BE2C (cell line): ENCODE measurements around the gene HELZ.
"Not testable (repeated sequence)": the region's sequence is repeated elsewhere in the genome, so short reads cannot be mapped to it uniquely, and the experiment has no call there.

Experiments
- DNase-seq: peaks from one replicate; pipeline ENCODE4 v3.0.0-alpha.2; 2020
- H3K27me3 ChIP-seq: fragments of 250-450 bp; sonication (Bioruptor Pico); 2 replicates; pipeline ENCODE4 v1.5.1; 2020; ENCODE audit warnings: mild to moderate bottlenecking
- H3K36me3 ChIP-seq: fragments of 250-450 bp; sonication (Bioruptor Pico); 2 replicates; pipeline ENCODE4 v1.5.1; 2020; ENCODE audit warnings: mild to moderate bottlenecking
- H3K4me1 ChIP-seq: fragments of 250-450 bp; sonication (Bioruptor Pico); 2 replicates; pipeline ENCODE4 v1.5.1; 2020
- H3K4me3 ChIP-seq: 2 replicates; pipeline ENCODE4 v1.5.1; 2011; ENCODE audit warnings: low read depth, low read length
- H3K9me3 ChIP-seq: fragments of 250-450 bp; sonication (Bioruptor Pico); 2 replicates; pipeline ENCODE4 v1.5.1; 2020
- CTCF ChIP-seq: IDR thresholded peaks from 2 replicates; pipeline ENCODE4 v1.5.1; 2012; ENCODE audit warnings: mild to moderate bottlenecking, low read depth, low read length

The HELZ gene

GRCh38 chr17:67128700-67129099 lies 116.3 kb downstream of the HELZ start:
- Histone ChIP-seq H3K4me3 (no peak overlapping the region), H3K4me1 (peaks cover 43% of the 10 kb centered on the region), H3K27me3 (no peaks in the 10 kb centered on the region), H3K9me3 (no peaks in the 10 kb centered on the region), H3K36me3 (peaks cover 15% of the 10 kb centered on the region)
- no peak for TF ChIP-seq CTCF
- DNase-seq, result no peak

DNA sequence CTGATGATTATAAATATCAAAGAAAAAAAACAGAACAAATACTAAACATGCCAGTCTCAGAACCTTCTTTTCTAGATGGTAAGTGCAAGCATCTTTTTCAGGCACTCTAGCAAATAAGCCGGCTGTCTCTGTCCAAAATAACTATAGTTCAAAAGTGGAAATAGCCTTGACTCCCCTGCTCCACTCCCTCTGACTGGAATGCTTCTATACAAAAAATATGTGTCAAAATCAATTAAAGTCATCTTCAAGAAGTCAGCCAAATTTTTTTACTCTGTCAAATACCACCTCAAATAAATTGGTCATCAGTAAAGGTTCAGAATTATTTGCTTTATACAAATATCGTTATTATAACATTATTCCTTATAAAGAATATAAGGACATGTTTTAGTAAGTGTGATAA lies 117.1 kb downstream of the HELZ start:
- H3K36me3 ChIP-seq, result peaks cover 12% of the 10 kb centered on the region
- H3K9me3 ChIP-seq, result no peaks in the 10 kb centered on the region
- no peak for DNase-seq
- TF ChIP-seq CTCF, result no peak
- no peaks in the 10 kb centered on the region for H3K27me3 ChIP-seq
- no peak overlapping the region for H3K4me3 ChIP-seq
- H3K4me1 ChIP-seq, result peaks cover 48% of the 10 kb centered on the region

DNA sequence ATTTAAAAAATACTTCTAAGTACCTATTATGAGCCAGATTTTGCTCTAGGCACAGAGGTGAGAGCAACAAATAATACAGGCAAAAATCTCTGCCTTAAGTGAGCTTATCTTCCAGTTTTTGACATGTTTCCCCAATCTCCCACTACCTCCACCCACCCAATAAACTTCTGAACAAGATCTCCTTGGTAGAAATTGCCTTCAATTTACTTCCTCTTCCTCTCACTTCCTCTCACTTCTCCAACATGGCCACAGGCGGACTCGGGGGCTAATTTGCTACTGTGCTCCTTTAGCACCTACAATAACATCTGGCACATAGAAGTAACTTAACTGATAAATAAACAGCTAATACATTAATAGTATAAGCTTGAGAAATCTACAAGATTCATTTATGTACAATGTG lies 118.0 kb downstream of the HELZ start:
- TF ChIP-seq CTCF, result no peak
- H3K36me3 ChIP-seq, result peaks cover 21% of the 10 kb centered on the region
- H3K4me1 ChIP-seq, result peaks cover 44% of the 10 kb centered on the region
- no peak for DNase-seq
- no peaks in the 10 kb centered on the region for H3K27me3 ChIP-seq
- H3K9me3 ChIP-seq, result no peaks in the 10 kb centered on the region
- no peak overlapping the region for H3K4me3 ChIP-seq

DNA sequence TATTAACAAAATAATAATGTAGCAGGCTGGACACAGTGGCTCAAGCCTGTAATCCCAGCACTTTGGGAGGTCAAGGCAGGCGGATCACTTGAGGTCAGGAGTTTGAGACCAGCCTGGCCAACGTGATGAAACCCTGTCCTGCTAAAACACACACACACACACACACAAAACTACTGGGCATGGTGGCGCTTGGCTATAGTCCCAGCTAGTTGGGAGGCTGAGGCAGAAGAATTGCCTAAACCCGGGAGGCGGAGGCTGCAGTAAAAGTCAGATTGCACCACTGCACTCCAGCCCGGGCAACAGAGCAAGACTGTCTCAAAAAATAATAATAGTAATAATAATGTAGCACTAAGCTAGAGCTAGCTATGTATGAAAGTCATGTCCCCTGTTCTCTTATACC lies 118.5 kb downstream of the HELZ start:
- not testable (repeated sequence) for DNase-seq, H3K4me3 ChIP-seq, H3K9me3 ChIP-seq, H3K27me3 ChIP-seq
- Histone ChIP-seq H3K36me3 (peaks cover 21% of the 10 kb centered on the region), H3K4me1 (peaks cover 44% of the 10 kb centered on the region)

DNA sequence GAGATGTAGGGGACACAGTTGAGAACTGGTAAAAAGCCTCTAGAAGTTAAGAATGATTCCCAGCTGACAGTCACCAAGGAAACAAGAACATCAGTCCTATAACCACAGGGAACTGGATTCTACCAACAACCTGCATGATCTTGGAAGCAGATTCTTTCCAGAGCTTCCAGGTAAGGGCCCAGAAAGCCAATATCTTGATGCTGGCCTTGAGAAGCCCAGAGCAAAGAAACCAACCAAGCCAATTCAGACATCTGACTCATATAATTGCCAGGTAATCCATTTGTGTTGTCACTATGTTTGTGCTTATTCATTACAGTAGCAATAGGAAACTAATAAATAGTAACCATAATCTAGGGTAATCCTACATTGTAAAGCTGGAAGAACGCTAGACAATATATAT lies 119.1 kb downstream of the HELZ start:
- no peak for DNase-seq
- Histone ChIP-seq H3K4me3 (no peak overlapping the region), H3K36me3 (peaks cover 26% of the 10 kb centered on the region), H3K9me3 (no peaks in the 10 kb centered on the region), H3K27me3 (no peaks in the 10 kb centered on the region), H3K4me1 (peaks cover 44% of the 10 kb centered on the region)
- no peak for TF ChIP-seq CTCF

- Histone ChIP-seq H3K4me1 (peaks cover 44% of the 10 kb centered on the region), H3K4me3 (no peak overlapping the region), H3K27me3 (no peaks in the 10 kb centered on the region), H3K9me3 (no peaks in the 10 kb centered on the region), H3K36me3 (peaks cover 28% of the 10 kb centered on the region)
- DNase-seq, result peak; percentile 59
- no peak for TF ChIP-seq CTCF
Observed at GRCh38 chr17:67125417-67125816, 119.6 kb downstream of the HELZ start.
